Heart left ventricle (tissue), 16 donors: ENCODE results near the gene ZNF429. TPM values are rescaled to one million over a fixed set of nuclear protein-coding genes. Genes with fewer than 3 reads are reported as not detected.
"Not testable (repeated sequence)": the region's sequence is repeated elsewhere in the genome, so short reads cannot be mapped to it uniquely, and the experiment has no call there.

Experiments used
- ATAC-seq, 4 donors: fragments of 200-7000 bp; cut with Tn5 transposase; one replicate each; pipeline ENCODE4 v1.9.1; 2020 to 2022; ENCODE audit warnings: moderate library complexity in 4 of 4, mild to moderate bottlenecking in 3 of 4, moderate number of reproducible peaks in 1 of 4
- DNase-seq, 5 donors: peaks; one replicate each; pipeline ENCODE4 v3.0.0-alpha.2; 2020
- H3K27ac ChIP-seq, 12 donors: fragments of 200-600 bp; sonication (generic) in 4 of 12; one replicate each; pipeline versions ENCODE4 v1.5.0 to v1.8.0; 2016 to 2022; ENCODE audit warnings: mild to moderate bottlenecking in 2 of 12
- H3K27me3 ChIP-seq, 9 donors: fragments of 200-600 bp; sonication (generic) in 2 of 9; one replicate each; pipeline versions ENCODE4 v1.5.1 to v1.8.0; 2016 to 2022; ENCODE audit warnings: mild to moderate bottlenecking in 3 of 9
- H3K36me3 ChIP-seq, 9 donors: fragments of 200-600 bp; sonication (generic) in 2 of 9; one replicate each; pipeline versions ENCODE4 v1.5.0 to v1.8.0; 2018 to 2022; ENCODE audit warnings: mild to moderate bottlenecking in 2 of 9
- H3K4me1 ChIP-seq, 12 donors: fragments of 200-600 bp; sonication (generic) in 4 of 12; one replicate each; pipeline versions ENCODE4 v1.5.0 to v1.8.0; 2016 to 2022; ENCODE audit warnings: mild to moderate bottlenecking in 3 of 12
- H3K4me3 ChIP-seq, 12 donors: fragments of 200-600 bp; sonication (generic) in 4 of 12; one replicate each; pipeline versions ENCODE4 v1.5.0 to v1.8.0; 2017 to 2022; ENCODE audit warnings: mild to moderate bottlenecking in 9 of 12, moderate library complexity in 4 of 12
- H3K9me3 ChIP-seq, 12 donors: fragments of 200-600 bp; sonication (generic) in 4 of 12; one replicate each; pipeline versions ENCODE4 v1.5.0 to v1.8.0; 2016 to 2022; ENCODE audit warnings: mild to moderate bottlenecking in 1 of 12
- POLR2A ChIP-seq, 2 donors: fragments of 450-650 bp; IDR thresholded peaks; one replicate each; pipeline ENCODE4 v1.6.1; 2017; ENCODE audit warnings: antibody characterized with exemption in 2 of 2, mild to moderate bottlenecking in 2 of 2, moderate library complexity in 2 of 2
- WGBS, 4 donors: extraction: QIAGEN DNeasy Blood & Tissue Kit in 2 of 4; methylation state at CpG; one replicate each; pipeline versions ENCODE4 v1.1.5 to v1.1.7; 2013 to 2018; 5-methylcytosine and 5-hydroxymethylcytosine counted together
- intact Hi-C, 10 donors: fragments of 100-400 bp; cut with DNase I; formaldehyde crosslinking; loops; one replicate each; pipeline versions ENCODE4 v1.11.1 to v1.14.2; 2022
- polyA plus RNA-seq, 2 donors: library from polyadenylated mRNA; stranded (reverse); fragments of 200-250 nt; gene quantifications; one replicate each; pipeline ENCODE4 v1.2.3, GENCODE V29; 2013
- total RNA-seq, 9 donors: library from RNA; depleted of rRNA in 2 of 9; stranded (reverse); fragments of >200 nt in 2 of 9; fragmentation: NEBNext Ultra II Directional in 3 of 9; extraction: Animal tissue kit (Norgen Biotek cat#: 25700) in 3 of 9; gene quantifications; one replicate each; pipeline versions ENCODE4 v1.1.0 to v1.2.4, GENCODE V29; 2016 to 2023
- TF ChIP-seq, protein P1 (sequence below), 12 donors: fragments of 200-600 bp; sonication (generic) in 4 of 12; IDR thresholded peaks; one replicate each; pipeline versions ENCODE4 v1.5.0 to v1.8.0; 2018 to 2022; ENCODE audit warnings: antibody characterized with exemption in 12 of 12, mild to moderate bottlenecking in 5 of 12
- donor health status: ischemic (EF 13 %, LVEDD 7.1; RV severe dilation, severe dysfunction).
- donor health status: healthy with polysubstance abuse.
- donor health status: DM: no; HTN: yes; CAD: no.
- donor health status: DM: no; HTN: no; CAD: no.
- donor health status: ischemic (EF 25% LVEDD 6.9; RV normal size, moderate dysfunction).
- donor health status: ischemic (EF 25% LVEDD 5.7; RV mildly dilated, moderate dysfunction).
- donor health status: healthy.
- donor health status: DM: yes; HTN: yes; CAD: no.
- donor health status: ischemic (EF 35%, LVEDD 5.7; RV mildly dilated, moderate dysfunction).
- donor health status: nonischemic (EF 11% LVEDD 7.7; RV severe dilation, severe dysfunction).
- donor health status: DM: yes; HTN: yes; CAD: no.
- donor health status: PGD.
- donor health status: ischemic (EF 29% LVEDD 5.4; RV normal size, mild dysfunction).
- donor health status: nonischemic (EF 23%, LVEDD 6.1; RV moderate dilation, normal function).

ZNF429 gene
- total and polyA plus RNA-seq, 11 donors: 4.5 to 10.1 (median 8.2) TPM

DNA sequence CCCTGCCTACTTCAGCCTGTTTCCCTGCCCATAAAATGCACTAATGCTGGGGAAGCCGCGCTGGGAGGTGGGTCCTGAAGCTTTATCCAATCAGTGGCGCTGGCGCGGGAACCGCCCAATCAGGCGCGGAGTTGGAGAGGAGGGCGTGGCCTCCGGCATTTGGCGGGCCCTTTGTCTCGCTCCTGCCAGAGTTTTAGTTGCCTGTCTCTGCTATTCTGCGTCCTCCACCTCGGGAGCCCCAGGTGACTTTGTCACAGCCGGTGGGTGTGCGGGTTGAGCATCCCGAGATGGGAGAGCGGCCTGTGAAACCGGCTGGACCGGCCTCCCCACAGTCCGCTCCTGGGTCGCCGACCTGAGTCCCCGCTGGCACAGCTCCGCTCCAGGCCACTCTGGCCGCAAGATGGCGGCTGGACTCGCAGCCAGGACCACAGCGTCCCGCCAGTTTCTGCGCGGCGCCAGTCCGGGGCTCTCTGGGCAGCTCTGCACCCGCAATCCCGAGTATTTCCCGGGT is 30.7 kb upstream of the ZNF429 start:
- ATAC-seq (peak; percentile 98 to 100 (median 100)), DNase-seq (peak; percentile 80 to 91 (median 83))
- no peak for TF ChIP-seq POLR2A (IDR thresholded peaks at IDR 0.05)
- TF ChIP-seq, protein P1, sequence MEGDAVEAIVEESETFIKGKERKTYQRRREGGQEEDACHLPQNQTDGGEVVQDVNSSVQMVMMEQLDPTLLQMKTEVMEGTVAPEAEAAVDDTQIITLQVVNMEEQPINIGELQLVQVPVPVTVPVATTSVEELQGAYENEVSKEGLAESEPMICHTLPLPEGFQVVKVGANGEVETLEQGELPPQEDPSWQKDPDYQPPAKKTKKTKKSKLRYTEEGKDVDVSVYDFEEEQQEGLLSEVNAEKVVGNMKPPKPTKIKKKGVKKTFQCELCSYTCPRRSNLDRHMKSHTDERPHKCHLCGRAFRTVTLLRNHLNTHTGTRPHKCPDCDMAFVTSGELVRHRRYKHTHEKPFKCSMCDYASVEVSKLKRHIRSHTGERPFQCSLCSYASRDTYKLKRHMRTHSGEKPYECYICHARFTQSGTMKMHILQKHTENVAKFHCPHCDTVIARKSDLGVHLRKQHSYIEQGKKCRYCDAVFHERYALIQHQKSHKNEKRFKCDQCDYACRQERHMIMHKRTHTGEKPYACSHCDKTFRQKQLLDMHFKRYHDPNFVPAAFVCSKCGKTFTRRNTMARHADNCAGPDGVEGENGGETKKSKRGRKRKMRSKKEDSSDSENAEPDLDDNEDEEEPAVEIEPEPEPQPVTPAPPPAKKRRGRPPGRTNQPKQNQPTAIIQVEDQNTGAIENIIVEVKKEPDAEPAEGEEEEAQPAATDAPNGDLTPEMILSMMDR (IDR thresholded peaks at IDR 0.05): peak in 7 of 12 donors; percentile 6 to 33 (median 10)
- Histone ChIP-seq H3K9me3 (no peaks in the 10 kb centered on the region), H3K27me3 (peaks cover 0 to 3% (median 0%) of the 10 kb centered on the region in 9 donors), H3K4me1 (peaks cover 0 to 15% (median 4%) of the 10 kb centered on the region in 12 donors), H3K36me3 (no peaks in the 10 kb centered on the region), H3K27ac (no peak overlapping the region), H3K4me3 (peak overlapping the region; percentile 11 to 68 (median 58))
- intact Hi-C loops: loop anchor here in 2 of 10 donors (2.0 to 10.0 kb wide), 2 partner anchors 78 to 270 kb away; partner anchors contain the start of gene ZNF493 (in 1 of the 2)
- 1 to 4% (median 2%) methylated on average over 28 to 37 of the region's 37 CpGs for WGBS, 4 donors

DNA sequence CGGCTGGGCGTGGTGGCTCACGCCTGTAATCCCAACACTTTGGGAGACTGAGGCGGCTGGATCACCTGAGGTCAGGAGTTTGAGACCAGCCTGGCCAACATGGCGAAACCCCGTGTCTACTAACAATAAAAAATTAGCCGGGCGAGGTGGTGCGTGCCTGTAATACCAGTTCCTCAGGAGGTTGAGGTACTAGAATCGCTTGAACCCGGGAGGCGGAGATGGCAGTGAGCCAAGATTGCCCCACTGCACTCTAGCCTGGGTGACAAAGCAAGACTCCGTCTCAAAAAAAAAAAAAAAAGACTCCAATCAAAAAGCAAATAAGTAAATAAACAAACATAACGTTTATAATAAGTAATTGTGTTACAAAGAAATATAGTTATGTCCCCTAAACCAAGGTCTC is 23.0 kb upstream of the ZNF429 start:
- not testable (repeated sequence) for H3K36me3 ChIP-seq, H3K9me3 ChIP-seq, ATAC-seq, H3K27me3 ChIP-seq, H3K4me3 ChIP-seq, H3K4me1 ChIP-seq, DNase-seq, H3K27ac ChIP-seq
- 88 to 94% (median 91%) methylated on average over 14 of the region's 14 CpGs for WGBS, 4 donors
- intact Hi-C loops: loop anchor here (1.0 to 10.0 kb wide), 8 partner anchors 212 to 1238 kb away; no protein-coding TSS in a partner anchor

DNA sequence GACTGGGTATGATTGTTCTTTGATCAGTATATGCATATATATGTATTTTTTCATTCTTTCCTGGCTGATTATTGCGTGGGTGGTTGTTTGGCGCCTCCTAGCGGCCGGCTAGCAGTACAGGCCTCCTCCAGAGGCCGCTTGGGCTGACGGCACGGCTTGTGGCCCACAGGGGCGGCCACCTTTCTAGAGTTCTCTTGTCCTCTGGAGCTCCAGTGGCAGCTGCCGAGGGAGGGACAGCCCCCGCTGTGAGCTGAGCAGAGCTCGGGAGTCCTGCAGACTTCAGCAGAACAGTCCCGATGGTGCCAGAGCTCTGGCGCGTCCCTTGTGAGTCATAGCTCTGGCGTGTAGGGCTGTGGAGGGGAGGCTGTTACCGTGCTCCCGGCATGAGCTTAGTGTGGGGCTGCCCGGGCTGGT is 22.5 kb upstream of the ZNF429 start:
- Histone ChIP-seq H3K27ac (peak overlapping the region in 1 of 12 donors; percentile 44), H3K36me3 (no peaks in the 10 kb centered on the region), H3K27me3 (no peaks in the 10 kb centered on the region), H3K9me3 (peaks cover 0 to 4% (median 0%) of the 10 kb centered on the region in 12 donors), H3K4me3 (peak overlapping the region in 4 of 12 donors; percentile 7 to 38 (median 32)), H3K4me1 (no peaks in the 10 kb centered on the region)
- 37 to 75% (median 62%) methylated on average over 11 to 18 of the region's 18 CpGs for WGBS, 4 donors
- TF ChIP-seq POLR2A (IDR thresholded peaks at IDR 0.05): no peak
- TF ChIP-seq, protein P1 (IDR thresholded peaks at IDR 0.05): peak; percentile 65 to 95 (median 87)
- ATAC-seq (peak; percentile 80 to 96 (median 92)), DNase-seq (peak; percentile 36 to 80 (median 62))
- intact Hi-C loops: loop anchor here (1.0 to 10.0 kb wide), 8 partner anchors 212 to 1238 kb away; no protein-coding TSS in a partner anchor

DNA sequence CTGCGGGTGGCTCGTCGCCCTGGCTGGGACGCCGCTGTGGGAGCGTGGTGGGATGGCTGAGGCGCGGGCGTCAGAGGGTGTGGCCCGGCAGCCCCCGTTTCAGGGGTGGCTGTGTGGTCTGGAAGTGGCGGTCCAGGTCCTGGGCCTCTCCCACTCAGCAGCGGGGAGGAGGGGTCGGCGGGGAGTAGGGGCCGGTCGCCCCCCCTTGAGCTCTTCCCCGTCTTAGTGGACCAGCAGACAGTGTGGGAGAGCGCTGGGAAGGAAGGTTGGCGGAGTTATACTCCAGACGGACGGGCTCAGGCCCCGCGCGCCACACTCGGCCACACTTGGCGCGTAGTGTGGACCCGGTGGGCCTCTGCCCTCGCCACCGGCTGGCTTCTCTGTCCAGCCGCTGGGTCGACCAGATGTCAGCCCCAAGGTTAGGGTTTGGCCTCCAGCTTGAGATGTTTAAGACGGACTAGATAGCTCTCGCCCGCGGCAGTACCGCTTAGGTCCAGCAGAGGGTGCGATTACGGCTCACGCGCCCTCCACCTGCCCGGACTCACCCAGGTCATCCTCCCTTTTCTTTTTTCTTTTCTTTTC is 21.7 kb upstream of the ZNF429 start:
- ATAC-seq (peak; percentile 34 to 87 (median 74)), DNase-seq (peak in 4 of 5 donors; percentile 51 to 78 (median 60))
- 67 to 84% (median 77%) methylated on average over 30 to 43 of the region's 43 CpGs for WGBS, 4 donors
- peak overlapping the region in 5 of 12 donors; percentile 5 to 38 (median 29) for H3K4me3 ChIP-seq
- no peak overlapping the region for H3K27ac ChIP-seq
- no peaks in the 10 kb centered on the region for H3K27me3 ChIP-seq
- H3K36me3 ChIP-seq: no peaks in the 10 kb centered on the region
- no peaks in the 10 kb centered on the region for H3K4me1 ChIP-seq
- intact Hi-C loops: loop anchor here (2.0 to 10.0 kb wide), 7 partner anchors 211 to 1239 kb away; no protein-coding TSS in a partner anchor
- TF ChIP-seq, protein P1 (IDR thresholded peaks at IDR 0.05): peak; percentile 41 to 79 (median 60)
- no peak for TF ChIP-seq POLR2A (IDR thresholded peaks at IDR 0.05)
- H3K9me3 ChIP-seq: peaks cover 0 to 4% (median 0%) of the 10 kb centered on the region in 12 donors
